Articular chondrocyte of knee joint (primary cell): ENCODE measurements around the gene INTS1. TPM values are rescaled to one million over a fixed set of nuclear protein-coding genes. Genes with fewer than 3 reads are reported as not detected.

Source experiments
- total RNA-seq: library from RNA; depleted of rRNA; stranded (reverse); fragments of >200 nt; gene quantifications from 2 replicates; pipeline ENCODE4 v1.2.3, GENCODE V29; 2012

INTS1 gene
- 36.3 and 45.3 TPM in 2 replicates for total RNA-seq

GRCh38 chr7:1503816-1504775 is at the start of gene INTS1:
Gene INTS1 (minus strand): TSS chr7:1504389. CDS start chr7:1503960, 429 bp downstream.

GRCh38 chr7:1458683-1459511 is 45.3 kb downstream of the INTS1 start, which contains the start of gene MICALL2:
Gene MICALL2 (minus strand): TSS chr7:1459470. CDS start chr7:1459326, 144 bp downstream.

Other genes starting within 250 kb of the INTS1 start
- 16.2 and 23.3 TPM in 2 replicates for gene MICALL2, start 44.9 kb downstream of the INTS1 start, total RNA-seq
- gene MAFK, start 26.3 kb upstream of the INTS1 start, total RNA-seq = 13.2 and 14.9 TPM in 2 replicates
- gene TMEM184A, start 51.8 kb upstream of the INTS1 start, total RNA-seq = under 0.01 and 0.26 TPM in 2 replicates
- 19.5 and 24.8 TPM in 2 replicates for gene PSMG3, start 65.6 kb upstream of the INTS1 start, total RNA-seq
- gene ELFN1, start 165.9 kb upstream of the INTS1 start, total RNA-seq = 2.3 and 3.9 TPM in 2 replicates